D721Med (cell line): ENCODE measurements around the gene REXO2.

Experiments used
- DNase-seq: peaks from one replicate; pipeline ENCODE4 v3.0.0; 2011; ENCODE audit warnings: low spot score; ENCODE audit not compliant: insufficient read length
- FAIRE-seq: peaks from 2 replicates; lab custom pipeline; 2011; peaks lifted over from hg19 to GRCh38; lab: Jason Lieb, UNC
- CTCF ChIP-seq: IDR thresholded peaks from 2 replicates; pipeline ENCODE4 v1.5.1; 2012; ENCODE audit warnings: mild to moderate bottlenecking, control low read depth; ENCODE audit not compliant: insufficient read depth; ENCODE audit errors: missing control alignments

Gene REXO2

DNA sequence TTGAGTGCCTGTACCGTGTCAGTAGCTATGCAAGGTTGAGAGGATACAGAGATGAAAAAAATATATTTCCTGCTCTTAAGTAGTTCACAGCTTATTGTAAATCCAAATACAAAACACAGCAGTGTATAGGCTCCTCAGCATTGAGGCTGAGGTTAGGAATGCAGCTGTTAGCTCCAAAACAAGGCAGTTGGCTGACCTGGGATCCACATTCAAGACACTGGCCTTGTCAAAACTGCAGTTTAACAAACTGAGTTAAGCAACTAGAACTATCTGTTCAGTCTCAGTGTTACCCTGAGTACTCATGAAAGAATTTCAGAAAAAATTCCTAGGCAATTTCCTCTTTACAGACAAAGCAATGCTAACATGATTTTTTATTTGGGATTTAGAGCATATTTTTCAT is 42.8 kb downstream of the REXO2 start:
- DNase-seq (no peak), FAIRE-seq (no peak)
- TF ChIP-seq CTCF = no peak

DNA sequence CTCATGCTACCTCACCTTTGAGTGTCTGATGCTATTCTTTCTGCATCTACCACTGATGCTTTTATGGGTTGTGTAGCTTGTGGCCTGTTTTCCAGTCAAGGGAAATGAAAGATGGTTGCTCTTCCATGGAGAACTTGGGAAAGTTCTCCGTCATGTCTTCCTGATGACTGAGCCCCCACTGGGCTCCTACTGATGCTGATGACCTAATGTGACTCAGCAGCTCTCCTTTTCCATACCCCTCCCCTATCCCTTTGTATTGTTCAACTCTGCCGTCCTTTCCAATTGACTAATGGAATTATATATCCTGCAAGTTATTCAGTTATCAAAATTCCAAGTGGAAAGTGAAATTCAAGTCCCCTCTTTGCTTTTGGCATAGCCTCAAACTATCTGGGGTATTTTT is 44.7 kb downstream of the REXO2 start:
- TF ChIP-seq CTCF = no peak
- no peak for FAIRE-seq

DNA sequence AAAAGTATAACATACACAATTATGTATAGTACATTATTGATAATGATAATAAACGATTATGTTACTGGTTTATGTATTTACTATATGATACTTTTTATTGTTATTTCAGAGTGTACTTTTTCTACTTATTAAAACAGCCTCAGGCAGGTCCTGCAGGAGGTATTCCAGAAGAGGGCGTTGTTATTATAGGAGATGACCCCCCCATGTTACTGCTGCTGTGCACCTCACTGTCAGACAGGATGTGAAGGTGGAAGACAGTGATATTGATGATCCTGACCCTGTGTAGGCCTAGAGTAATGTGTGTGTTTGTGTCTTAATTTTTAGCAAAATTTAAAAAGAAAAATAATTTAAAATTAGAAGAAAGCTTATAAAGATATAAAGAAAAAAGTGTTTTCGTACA is 57.6 kb downstream of the REXO2 start:
- FAIRE-seq = no peak
- DNase-seq = no peak
- TF ChIP-seq CTCF = no peak

More for the DNA sequence above, 44.7 kb downstream of the REXO2 start:
- DNase-seq = no peak

DNA sequence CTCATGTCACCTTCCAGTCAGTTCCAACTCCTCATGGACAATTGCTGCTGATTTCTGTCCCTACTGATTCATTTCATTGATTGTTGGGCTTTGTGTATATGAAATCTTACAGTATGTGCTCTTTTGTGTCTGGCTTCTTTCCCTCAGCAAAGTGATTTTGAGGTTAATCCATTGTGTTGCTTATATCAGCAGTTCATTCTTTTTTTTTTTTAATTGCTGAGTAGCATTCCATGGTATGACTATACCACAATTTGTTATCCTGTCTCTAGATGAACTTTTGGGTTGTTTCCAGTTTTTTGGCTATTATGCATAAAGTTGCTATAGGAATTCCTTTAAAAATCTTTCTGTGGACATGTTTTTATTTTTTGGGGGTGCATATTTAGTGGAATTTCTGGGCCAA is 60.5 kb downstream of the REXO2 start:
- TF ChIP-seq CTCF = no peak
- DNase-seq (no peak), FAIRE-seq (no peak)
